ENCODE data around the gene RASSF7.
A peak's percentile ranks its signal among the peaks of the same experiment; 100 is the strongest.

The RASSF7 gene

DNA sequence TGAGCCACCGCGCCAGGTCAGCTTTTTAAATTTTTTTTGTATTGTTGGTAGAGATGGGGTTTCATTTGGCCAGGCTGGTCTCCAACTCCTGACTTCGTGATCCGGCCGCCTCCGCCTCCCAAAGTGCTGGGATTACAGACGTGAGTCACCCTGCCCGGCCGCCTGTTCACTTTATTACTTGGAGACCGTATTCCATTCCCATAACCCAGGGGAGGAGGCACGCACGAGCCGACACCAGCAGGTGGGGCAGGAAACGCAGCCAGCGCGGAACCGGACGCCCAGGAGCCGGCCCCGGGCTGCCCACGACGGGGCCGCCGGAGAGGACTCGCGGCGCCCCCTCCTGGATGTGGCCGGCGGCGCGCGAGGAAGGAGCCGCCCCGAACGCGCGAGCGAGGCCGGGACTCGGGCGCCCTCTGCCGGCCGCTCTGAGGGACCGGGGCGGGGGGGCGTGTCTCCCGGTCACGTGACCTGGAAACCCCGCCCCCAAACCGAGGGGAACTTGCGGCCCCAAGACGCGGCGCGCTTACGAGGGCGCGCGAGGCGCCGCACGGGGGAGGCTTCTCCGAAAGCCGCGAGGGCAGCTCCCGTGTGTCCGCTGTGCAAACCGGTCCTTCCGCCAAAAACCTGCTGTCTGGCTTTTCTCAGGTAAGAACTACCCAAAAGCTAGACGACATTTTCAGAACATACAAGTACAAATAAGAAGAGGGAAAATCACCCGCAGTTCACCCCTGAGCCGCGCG lies 42.1 kb upstream of the RASSF7 start (continued):
- TF ChIP-seq, protein P1, sequence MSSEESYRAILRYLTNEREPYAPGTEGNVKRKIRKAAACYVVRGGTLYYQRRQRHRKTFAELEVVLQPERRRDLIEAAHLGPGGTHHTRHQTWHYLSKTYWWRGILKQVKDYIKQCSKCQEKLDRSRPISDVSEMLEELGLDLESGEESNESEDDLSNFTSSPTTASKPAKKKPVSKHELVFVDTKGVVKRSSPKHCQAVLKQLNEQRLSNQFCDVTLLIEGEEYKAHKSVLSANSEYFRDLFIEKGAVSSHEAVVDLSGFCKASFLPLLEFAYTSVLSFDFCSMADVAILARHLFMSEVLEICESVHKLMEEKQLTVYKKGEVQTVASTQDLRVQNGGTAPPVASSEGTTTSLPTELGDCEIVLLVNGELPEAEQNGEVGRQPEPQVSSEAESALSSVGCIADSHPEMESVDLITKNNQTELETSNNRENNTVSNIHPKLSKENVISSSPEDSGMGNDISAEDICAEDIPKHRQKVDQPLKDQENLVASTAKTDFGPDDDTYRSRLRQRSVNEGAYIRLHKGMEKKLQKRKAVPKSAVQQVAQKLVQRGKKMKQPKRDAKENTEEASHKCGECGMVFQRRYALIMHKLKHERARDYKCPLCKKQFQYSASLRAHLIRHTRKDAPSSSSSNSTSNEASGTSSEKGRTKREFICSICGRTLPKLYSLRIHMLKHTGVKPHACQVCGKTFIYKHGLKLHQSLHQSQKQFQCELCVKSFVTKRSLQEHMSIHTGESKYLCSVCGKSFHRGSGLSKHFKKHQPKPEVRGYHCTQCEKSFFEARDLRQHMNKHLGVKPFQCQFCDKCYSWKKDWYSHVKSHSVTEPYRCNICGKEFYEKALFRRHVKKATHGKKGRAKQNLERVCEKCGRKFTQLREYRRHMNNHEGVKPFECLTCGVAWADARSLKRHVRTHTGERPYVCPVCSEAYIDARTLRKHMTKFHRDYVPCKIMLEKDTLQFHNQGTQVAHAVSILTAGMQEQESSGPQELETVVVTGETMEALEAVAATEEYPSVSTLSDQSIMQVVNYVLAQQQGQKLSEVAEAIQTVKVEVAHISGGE (tag by site-specific recombination; conservative IDR thresholded peaks at IDR 0.05; ENCODE audit: low read depth): peak; percentile 48; the same call in 1 of the 2 replicates
- TF ChIP-seq GLIS2 (tag by site-specific recombination; IDR thresholded peaks at IDR 0.05) (peak; percentile 70), ZFHX2 (tag by site-specific recombination; conservative IDR thresholded peaks at IDR 0.05) (peak; percentile 55), ZNF341 (tag by site-specific recombination; IDR thresholded peaks at IDR 0.05; ENCODE audit: low read depth) (peak; percentile 52; the same call in 1 of the 2 replicates), SALL2 (tag by site-specific recombination; IDR thresholded peaks at IDR 0.05; ENCODE audit: borderline replicate concordance) (no peak), MEIS1 (CRISPR knock-in tag; IDR thresholded peaks at IDR 0.05; ENCODE audit: borderline replicate concordance) (no peak), ZNF23 (tag by site-specific recombination; IDR thresholded peaks at IDR 0.05; ENCODE audit: borderline replicate concordance) (no peak), WT1 (tag by site-specific recombination; IDR thresholded peaks at IDR 0.05) (no peak), ZNF138 (tag by site-specific recombination; IDR thresholded peaks at IDR 0.05; ENCODE audit: borderline replicate concordance) (no peak), ZNF704 (tag by site-specific recombination; IDR thresholded peaks at IDR 0.05) (no peak), ZBTB26 (tag by site-specific recombination; optimal IDR thresholded peaks at IDR 0.05) (peak; percentile 69), ZNF239 (tag by site-specific recombination; IDR thresholded peaks at IDR 0.05) (no peak), TSHZ1 (tag by site-specific recombination; IDR thresholded peaks at IDR 0.05; ENCODE audit: borderline replicate concordance) (no peak), ZNF677 (tag by site-specific recombination; IDR thresholded peaks at IDR 0.05) (0 out of 2 replicates have a peak, but pooled peaks have one; percentile 22), ZSCAN30 (tag by site-specific recombination; IDR thresholded peaks at IDR 0.05) (peak; percentile 94), HIC1 (tag by site-specific recombination; IDR thresholded peaks at IDR 0.05) (peak; percentile 53; the same call in 1 of the 2 replicates), ZNF10 (tag by site-specific recombination; IDR thresholded peaks at IDR 0.05) (no peak), ZNF488 (tag by site-specific recombination; IDR thresholded peaks at IDR 0.05) (no peak), ZIC2 (tag by site-specific recombination; IDR thresholded peaks at IDR 0.05) (peak; percentile 43), ZEB2 (tag by site-specific recombination; IDR thresholded peaks at IDR 0.05) (peak; percentile 70), ZNF660 (tag by site-specific recombination; IDR thresholded peaks at IDR 0.05) (peak; percentile 94), SCRT2 (tag by site-specific recombination; IDR thresholded peaks at IDR 0.05) (0 out of 2 replicates have a peak, but pooled peaks have one; percentile 26)
- TF ChIP-seq, protein P2, sequence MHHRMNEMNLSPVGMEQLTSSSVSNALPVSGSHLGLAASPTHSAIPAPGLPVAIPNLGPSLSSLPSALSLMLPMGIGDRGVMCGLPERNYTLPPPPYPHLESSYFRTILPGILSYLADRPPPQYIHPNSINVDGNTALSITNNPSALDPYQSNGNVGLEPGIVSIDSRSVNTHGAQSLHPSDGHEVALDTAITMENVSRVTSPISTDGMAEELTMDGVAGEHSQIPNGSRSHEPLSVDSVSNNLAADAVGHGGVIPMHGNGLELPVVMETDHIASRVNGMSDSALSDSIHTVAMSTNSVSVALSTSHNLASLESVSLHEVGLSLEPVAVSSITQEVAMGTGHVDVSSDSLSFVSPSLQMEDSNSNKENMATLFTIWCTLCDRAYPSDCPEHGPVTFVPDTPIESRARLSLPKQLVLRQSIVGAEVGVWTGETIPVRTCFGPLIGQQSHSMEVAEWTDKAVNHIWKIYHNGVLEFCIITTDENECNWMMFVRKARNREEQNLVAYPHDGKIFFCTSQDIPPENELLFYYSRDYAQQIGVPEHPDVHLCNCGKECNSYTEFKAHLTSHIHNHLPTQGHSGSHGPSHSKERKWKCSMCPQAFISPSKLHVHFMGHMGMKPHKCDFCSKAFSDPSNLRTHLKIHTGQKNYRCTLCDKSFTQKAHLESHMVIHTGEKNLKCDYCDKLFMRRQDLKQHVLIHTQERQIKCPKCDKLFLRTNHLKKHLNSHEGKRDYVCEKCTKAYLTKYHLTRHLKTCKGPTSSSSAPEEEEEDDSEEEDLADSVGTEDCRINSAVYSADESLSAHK (tag by site-specific recombination; IDR thresholded peaks at IDR 0.05): peak; percentile 42; the same call in 1 of the 2 replicates

All from HEK293 (cell line).